Measurements from ENCODE around the gene TJP3.
A peak's percentile ranks its signal among the peaks of the same experiment; 100 is the strongest.
"Not testable (repeated sequence)": the region's sequence is repeated elsewhere in the genome, so short reads cannot be mapped to it uniquely, and the experiment has no call there.

TJP3 gene

DNA sequence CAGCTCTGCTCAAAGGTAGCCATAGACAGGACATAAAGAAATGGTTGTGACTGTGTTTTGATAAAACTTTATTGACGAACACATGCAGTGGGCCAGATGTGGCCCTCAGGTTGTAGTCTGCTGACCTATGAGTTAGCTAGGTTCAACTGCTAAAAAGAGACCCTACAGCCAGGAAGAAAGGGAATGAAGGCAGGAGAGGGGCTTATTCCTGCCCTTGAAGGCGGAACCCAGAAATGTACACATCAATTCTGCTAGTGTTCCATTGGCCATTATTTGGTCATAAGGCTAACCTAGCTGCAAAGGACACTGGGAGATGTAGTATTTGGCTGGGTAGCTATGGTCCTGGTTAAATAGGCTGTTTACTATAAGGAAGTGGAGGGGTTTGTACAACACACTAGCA is 35.3 kb downstream of the TJP3 start:
- DNase-seq = no peak

DNA sequence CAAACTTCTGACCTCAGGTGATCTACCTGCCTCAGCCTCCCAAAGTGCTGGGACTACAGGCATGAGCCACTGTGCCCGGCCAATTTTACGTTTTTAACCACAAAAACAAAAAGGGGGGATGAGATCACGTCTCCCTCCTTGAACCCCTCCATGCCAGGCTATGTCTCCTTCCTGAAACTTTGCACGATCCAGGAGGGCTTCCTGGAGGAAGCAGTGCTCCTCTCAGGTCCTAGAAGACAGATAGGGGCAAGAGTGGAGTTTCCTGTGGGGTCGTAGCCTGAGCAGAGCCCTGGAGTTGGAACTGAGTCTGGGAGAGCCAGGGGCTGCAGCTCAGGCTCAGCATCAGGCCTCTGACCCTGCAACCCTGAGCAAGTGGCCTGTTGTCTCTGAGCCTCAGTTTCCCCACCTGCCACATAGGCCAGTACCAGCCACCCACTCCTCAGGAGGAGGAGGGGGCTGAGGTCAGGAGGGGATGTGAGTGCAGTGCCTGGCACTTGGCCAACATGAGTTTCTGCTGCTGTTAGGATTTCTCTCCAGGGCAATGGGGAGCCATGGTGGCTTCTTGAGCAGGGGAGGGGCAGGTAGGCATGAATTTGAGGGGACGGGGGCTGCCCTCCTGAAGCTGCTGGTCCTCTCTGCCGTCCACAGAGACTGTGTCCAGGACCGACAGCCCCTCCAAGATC is 37.3 kb downstream of the TJP3 start:
- no peak for DNase-seq

DNA sequence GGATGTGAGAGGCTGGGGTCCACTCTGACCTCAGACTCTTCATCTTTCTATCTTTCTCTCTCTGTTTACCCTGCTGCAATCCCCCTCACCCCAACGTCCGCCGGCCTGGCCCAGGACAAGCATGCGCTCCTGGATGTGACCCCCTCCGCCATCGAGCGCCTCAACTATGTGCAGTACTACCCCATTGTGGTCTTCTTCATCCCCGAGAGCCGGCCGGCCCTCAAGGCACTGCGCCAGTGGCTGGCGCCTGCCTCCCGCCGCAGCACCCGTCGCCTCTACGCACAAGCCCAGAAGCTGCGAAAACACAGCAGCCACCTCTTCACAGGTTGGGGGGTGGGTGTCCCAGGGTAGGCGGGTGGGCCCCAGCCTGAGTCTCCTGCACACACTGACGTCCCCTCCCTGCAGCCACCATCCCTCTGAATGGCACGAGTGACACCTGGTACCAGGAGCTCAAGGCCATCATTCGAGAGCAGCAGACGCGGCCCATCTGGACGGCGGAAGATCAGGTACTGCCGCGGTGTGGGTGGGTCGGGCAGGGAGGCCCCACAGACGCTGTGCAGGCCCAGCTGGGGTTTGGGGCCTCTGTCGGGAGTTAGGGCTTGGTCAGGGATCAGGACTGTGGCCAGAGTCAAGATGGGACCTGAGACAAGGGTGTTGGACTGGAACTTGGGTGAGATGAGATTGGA is 38.3 kb downstream of the TJP3 start:
- DNase-seq = no peak

DNA sequence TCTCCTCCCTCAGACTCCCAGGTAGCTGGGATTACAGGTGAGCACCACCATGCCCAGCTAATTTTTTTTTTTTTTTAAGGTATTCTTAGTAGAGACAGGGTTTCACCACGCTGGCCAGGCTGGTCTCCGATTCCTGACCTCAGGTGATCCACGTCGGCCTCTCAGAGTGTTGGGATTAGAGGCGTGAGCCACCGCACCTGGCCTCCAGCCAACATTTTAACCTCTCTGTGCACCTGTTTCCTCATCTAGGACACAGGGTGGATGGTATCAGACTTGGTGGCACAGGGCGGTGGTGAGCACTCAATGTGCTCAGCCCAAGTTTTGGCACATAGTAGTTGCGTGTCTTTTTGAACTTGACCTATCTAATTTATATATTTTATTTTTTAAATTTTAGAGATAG is 40.8 kb downstream of the TJP3 start:
- no peak for DNase-seq

DNA sequence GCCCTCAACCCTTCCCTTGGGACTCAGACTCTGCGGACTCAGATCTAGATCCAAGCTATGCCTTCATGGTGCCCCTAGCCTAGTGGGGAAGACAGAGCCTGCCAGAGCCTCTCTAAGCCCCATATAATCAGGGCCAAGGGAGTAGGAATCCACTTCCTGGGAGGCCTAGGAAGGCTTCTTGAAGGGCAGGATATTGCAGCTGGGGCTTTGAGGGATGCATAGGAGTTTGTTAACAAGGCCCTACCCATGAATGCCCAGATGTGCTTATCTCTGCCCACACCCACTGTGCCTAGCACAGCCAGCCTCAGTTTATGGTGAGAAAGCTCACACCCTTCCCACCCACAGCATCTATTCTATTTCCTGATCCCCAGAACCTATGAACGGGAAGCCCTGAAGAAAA is 42.0 kb downstream of the TJP3 start:
- no peak for DNase-seq

DNA sequence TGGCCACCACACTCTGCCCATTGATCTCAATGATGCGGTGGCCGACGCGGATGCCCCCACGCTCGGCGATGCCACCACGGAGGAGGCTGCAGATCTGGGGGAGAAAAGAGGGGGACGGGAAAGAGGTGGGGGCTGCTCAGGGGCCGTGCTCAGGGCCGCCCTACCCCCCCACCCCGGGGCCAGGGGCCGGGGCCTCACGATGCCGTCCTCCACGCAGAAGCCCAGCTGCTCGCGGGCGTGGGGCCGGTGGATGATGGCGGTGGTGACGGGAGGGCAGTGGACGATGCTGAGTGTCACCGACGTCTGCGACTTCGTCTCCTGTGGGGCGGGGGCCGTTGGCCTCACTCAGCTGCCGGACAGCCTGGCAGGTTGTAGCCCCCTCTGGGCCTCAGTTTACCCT is 43.1 kb downstream of the TJP3 start:
- DNase-seq = no peak

DNA sequence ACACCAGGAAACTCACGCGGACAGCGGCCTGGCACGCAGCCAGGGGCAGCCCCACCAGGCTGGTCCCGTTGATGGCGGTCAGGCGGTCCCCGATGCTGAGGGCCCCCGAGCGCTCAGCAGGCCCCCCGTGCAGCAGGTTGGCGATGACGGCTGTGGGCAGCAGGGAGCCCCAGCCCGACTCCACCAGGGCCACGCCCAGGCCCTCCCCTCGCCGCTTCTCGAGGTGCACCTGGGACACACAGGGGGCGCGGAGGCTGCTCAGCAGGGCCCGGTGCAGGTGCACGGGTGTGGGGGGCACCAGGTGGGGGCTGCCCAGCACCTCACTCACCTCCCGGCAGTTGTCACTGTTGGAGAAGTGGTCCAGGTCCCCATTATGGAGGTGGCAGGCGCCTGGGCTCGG is 44.3 kb downstream of the TJP3 start:
- no peak for DNase-seq

DNA sequence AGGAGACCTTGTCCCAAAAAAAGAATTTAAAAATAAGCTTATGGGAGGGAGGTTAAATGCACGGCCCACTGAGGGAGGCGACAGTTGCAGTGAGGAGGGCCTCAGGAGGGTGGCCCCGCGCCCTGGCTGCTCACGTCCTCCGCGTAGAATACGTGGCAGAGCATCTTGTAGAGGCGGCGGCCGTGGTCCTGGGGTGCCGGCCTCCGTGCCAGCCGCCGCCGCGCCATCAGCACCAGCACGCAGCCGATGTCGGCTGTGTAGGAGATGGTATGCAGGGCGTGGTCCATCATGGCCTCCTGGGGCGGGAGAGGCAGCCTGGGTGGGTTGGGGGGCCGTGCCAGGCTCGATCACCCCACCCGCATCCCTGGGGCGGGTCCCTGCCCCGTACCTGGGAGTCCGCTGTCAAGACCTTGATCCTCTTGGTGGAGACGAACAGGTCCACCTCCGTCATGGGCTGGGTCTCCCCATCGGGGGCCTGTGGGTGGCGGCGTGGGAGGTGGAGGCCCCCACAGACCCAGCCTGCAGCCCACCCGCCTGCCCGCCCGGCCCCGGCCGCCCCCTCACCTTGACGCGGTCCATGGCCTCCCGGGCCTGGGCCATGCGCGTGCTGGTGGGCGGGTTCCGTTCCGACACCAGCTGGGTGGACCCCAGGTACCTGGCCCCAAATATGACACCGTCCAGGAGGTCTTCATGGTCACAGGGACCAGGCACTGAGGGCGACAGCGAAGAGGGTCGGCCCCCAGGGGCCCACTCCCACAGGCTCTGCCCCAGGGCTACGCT is 45.6 kb downstream of the TJP3 start:
- no peak for DNase-seq

DNA sequence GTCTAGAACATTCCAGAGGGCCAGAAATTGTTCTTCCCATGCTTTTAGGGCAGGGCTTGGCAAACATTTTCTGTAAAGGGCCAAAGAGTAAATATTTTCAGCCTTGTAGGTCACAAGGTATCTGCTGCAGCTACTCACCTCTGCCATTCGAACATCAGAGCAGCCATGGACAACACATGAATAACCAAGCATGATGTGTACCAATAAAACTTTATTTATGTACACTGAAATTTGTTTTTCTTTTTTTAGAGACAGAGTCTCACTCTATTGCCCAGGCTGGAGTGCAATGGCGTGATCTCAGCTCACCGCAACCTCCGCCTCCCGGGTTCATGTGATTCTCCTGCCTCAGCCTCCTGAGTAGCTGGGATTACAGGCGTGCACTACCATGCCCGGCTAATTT is 49.5 kb downstream of the TJP3 start:
- not testable (repeated sequence) for DNase-seq

DNA sequence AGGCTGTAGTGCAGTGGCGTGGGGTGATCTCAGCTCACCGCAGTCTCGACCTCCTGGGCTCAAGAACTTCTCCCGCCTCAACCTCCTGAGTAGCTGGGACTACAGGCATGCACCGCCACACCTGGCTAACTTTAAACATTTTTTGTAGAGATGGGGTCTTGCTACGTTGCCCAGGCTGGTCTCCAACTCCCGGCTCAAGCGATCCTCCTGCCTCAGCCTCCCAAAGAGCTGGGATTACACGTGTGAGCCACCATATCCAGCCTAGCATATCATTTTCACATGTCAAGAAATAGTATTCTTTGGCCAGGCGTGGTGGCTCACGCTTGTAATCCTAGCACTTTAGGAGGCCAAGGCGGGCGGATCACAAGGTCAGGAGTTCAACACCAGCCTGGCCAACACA is 50.1 kb downstream of the TJP3 start:
- not testable (repeated sequence) for DNase-seq

DNA sequence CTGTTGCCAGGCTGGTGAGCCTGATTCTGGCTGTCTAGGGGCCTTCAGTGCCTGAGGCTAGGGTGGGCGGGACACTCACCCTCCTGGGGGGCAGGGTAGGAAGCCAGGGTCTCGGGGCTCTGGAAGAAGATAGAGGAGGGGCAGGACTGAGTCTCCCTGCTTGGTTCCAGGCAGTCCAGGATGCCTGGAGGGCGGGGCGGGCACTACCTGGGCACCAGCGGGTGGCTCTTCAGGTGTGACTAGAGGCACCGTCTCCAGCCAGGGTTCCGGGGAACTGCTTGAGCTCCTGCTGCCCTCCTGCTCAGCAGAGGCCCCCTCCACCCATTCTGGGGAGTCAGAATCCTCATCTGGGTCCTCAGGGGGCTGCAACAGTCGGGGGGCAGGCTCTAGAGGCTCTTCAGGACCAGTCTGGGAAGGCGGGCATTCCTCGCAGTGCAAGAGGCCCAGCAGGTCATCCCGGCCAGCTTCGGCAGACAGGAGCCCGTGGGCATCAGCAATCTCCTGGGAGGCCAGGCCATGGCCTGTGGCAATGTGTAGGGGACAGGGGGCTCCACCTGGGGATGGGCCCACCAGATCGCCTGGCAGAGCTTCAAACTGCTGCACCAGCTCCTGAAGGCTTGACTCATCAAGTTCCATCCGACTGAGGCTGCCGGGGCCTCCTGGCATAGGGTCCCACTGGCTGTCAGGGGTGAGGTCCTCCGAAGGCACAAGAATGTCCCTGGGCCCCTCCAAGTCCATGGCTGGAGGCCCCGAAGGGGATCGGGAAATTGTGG is 51.5 kb downstream of the TJP3 start:
- no peak for DNase-seq

DNA sequence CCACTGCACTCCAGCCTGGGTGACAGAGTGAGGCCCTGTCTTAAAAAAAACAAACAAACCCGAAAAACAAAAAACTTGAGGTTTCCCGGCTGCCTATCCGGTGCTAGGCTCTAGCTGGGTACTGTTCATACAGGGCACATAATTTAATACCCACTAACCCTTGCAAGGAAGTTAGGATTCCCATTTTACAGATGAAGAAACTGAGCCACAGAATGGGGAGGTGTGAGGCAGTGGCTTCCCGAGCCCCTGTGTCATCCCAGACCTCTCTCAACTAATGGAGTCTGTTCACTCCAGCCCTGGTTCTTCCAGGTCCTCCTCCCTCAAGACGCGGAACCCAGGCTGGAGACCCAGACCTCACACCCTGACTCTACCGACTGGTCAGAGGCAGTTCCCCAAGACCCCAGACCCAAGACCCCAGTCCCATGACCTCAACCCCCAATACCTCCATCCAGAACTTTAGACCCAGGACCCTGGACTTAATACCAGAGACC is 52.7 kb downstream of the TJP3 start:
- no peak for DNase-seq

DNA sequence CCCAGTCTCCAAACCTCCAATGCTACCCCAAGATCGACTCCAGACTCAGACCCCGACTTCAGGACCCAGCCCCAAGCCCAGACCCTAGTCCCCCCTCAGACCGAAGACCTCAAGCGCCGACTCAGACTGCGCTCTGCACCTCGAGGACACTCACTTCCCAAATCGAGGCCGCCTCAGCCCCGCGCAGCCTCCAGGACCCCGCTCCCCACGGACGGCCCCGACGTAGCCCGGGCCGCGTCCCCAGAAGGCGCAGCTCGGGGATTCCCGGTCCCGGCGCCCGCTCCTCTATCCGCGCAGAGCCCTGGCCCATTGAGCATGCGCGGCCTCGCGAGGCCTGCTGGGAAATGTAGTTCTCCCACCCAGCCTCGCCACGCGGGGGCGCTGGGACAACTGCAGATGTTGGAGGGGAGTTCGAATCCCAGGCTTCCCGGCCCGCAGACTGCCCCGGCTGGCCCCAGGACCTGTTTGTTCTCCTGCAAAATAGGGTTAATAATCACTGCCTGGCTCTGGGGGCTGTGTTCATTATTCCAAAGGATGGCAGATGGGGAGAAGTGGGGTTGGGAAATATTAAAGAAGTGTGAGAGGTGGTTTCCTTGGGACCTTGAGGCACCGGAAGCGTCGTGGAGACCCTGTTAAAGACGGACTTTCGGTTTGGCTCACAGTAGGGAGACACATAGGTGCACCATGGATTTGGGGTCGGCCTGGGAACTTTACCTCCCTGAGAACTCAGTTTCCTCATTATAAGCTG is 53.4 kb downstream of the TJP3 start, which contains the start of gene APBA3:
TSS of gene APBA3 (minus strand) at position 311 of the 748 bp plus-strand sequence. CDS start 1,428 bp downstream, outside the sequence.
- peak; percentile 93 to 97 for DNase-seq

DNA sequence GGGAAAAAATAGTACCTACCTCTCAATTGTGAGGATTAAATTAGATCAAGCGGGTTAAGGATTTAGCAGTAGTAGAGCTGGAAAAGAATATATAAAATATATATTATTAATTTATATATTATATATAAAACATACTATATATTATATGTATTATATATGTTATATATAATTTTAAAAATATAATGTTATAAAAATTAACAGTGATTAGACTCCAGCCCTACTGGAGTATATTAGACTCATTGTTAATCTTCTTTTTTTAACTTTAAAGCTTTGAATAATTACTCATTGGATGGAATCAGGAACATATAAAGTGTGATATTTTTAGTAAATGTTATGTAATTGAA is 53.9 kb downstream of the TJP3 start:
- DNase-seq = no peak

DNA sequence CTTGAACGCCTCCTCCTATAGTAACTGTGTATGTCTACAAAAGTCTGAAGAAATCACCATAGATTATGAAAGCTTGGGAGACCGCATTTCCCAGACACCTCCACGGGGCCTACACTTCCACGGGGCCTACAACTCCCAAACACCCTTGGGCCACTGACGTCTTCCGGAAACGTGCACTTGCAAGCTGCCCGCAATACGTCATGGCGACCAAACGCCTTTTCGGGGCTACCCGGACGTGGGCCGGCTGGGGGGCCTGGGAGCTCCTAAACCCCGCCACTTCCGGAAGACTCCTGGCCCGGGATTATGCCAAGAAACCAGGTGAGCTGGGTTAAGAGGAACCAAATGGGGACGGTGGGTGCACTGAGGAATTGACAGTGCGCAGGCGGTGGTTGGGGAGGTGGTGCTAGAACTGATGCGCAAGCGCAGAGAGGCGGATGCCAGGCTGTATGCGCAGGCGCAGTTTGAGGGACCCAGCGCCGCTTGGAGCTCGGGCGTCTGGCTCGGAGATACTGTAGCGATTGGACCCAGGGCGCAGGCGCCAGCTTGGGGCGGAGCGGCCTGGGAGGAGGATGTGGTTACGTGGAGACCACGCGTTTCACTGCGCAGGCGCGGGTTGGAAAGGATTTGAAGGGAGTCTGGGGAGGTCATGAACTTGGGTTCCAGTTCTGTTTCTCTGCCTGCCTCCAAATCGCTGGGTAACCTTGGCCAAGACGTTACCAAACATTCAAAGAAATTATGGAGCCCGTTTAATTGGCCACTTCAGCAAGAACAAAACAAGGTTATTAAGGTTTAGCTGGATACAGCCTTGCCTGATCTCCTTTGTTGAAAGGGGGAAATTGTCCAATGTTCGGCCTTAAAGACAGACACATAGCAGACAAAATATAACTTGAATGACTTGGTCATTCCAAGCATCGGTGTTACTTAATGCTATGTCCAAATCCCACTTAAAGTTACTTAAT is 54.6 kb downstream of the TJP3 start, which contains the start of gene MRPL54:
TSS of gene MRPL54 (plus strand) at position 182 of the 959 bp plus-strand sequence. CDS start at position 201, 19 bp downstream.
- peak; percentile 98 to 100 for DNase-seq

DNA sequence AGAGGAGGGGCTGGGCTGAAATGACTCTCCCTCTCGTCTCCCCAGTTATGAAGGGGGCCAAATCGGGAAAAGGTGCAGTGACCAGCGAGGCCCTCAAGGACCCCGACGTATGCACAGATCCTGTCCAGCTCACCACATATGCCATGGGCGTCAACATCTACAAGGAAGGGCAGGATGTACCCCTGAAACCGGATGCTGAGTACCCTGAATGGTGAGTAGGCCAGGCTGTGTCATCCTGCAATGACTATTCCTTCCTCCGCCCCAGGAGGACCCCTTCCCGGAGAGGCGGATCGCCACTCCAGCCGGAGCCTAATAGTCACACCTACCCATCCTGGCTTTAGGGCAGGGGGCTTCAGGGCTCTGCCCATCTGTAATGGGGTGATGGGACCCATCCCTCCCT is 56.9 kb downstream of the TJP3 start:
- DNase-seq = no peak

DNA sequence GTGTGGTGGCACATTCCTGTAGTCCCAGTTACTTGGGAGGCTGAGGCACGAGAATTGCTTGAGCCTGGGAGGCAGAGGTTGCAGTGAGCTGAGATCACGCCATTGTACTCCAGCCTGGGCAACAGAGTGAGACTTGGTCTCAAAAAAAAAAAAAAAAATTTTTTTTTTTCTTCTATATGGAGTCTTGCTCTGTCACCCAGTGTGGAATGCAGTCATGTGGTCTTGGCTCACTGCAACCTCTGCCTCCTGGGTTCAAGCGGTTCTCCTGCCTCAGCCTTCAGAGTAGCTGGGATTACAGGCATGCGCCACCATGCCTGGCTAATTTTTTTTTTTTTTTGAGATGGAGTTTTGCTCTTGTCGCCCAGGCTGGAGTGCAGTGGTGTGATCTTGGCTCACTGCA is 57.6 kb downstream of the TJP3 start:
- DNase-seq = not testable (repeated sequence)

DNA sequence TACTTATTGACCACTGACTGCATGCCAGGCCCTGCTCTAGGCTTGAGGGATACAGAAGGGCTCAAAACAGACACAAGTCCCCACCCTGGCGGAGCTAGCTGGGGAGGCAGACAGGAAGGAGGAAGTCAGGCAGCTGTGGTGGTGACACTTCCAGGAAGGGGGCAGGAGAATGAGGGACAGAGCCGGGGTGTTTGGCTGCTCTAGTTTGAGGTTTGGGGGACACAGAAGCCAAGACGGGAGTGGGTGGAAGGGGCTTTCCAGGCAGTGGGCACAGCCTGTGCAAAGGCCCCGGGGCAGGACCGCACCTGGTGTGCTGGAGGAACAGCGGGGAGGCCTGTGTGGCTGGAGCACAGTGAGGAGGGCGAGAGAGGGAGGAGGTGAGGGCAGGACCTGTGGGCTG is 58.3 kb downstream of the TJP3 start:
- DNase-seq = no peak

DNA sequence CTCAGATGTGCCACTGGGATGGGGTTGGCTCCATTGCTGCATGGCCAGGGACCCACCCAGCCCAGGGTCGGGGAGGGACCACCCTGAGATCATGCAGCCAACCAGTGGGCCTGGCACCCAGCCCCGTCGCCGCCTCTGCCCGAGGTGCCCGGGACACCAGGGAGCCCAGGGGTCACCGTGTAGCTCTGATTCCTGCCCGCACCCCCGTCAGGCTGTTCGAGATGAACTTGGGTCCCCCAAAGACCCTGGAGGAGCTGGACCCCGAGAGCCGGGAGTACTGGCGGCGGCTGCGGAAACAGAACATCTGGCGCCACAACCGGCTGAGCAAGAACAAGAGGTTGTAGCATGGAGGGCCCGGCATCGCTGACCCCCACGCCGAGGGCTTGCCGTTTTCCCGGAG is 58.9 kb downstream of the TJP3 start:
- DNase-seq = no peak

DNA sequence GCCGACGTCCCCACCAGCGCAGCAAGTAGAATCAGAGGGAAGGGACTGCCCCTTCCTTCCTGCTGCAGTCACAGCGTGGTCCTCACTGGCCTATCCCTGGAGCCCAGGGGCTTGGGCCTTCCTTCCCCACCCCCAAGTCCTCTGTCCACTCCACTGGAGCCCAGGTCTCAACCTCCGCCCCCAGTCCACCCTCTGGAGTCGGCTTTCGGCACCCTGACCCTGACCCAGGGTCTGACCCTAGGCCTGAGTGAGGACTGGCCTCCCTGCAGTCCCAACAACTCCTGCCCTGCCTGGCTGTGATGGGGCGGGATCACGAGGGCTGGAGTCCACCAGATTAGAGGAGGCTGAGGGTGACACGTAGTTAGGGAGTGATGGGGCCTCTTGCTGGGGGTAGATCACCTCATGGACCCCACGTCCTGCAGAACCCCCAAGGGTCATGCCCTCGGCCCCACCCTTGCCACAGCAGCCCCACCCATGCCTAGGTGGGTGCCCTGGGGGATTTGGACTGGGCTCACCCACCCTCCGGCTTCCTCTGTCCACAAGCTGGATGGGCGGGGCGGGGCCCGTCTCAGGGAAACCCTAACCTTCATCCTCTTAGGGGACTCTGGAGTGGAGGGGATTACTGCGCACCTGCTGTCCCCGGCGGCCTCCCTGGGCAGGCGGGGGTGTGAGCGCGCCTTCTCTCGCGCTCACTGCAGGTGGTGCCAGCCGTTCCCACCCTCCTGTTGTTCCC is 60.0 kb downstream of the TJP3 start:
- no peak for DNase-seq

Data from stimulated activated CD4-positive, alpha-beta T cell treated with anti-CD3 and anti-CD28 coated beads, Interleukin-4, amount 100 ng/mL, for 4 hours (primary cell).